Measurements from ENCODE around the gene MEN1. TPM values are rescaled to one million over a fixed set of nuclear protein-coding genes. Genes with fewer than 3 reads are reported as not detected.
A peak's percentile ranks its signal among the peaks of the same experiment; 100 is the strongest.

The MEN1 gene
- total RNA-seq, 1 experiment from 2014 or later: 54.5 TPM

GRCh38 chr11:64858467-64859263, 48.3 kb upstream of the MEN1 start:
- POLR2A ChIA-PET: interaction anchor here (0.6 kb wide), 1 partner anchor 9 kb away, joined by 3 read pairs; no protein-coding TSS in a partner anchor
- Histone ChIP-seq H3K9me3 (ENCODE audit: control insufficient read depth, insufficient read depth, low read depth, low read length) (no peaks in the 10 kb centered on the region), H3K4me3 (ENCODE audit: low read depth in 2 of 2, low read length in 2 of 2) (no peak overlapping the region), H3K36me3 (ENCODE audit: control insufficient read depth, insufficient read depth, low read length) (no peaks in the 10 kb centered on the region; the same call in 1 of the 2 replicates), H3K27me3 (ENCODE audit: control insufficient read depth, insufficient read depth, low read length) (no peaks in the 10 kb centered on the region), H3K4me1 (ENCODE audit: control insufficient read depth, insufficient read depth, low read length) (peaks cover 64% of the 10 kb centered on the region), H3K27ac (ENCODE audit: low read length) (peak overlapping the region; percentile 4)
- intact Hi-C loops (cut with micrococcal nuclease; ENCODE audit: unreplicated experiment) (no loop called here), in situ Hi-C loops (cut with HindIII; ENCODE audit: low pct_unique_long_range_greater_than_20kb, low sequenced_read_pairs) (no loop called here)
- no peak for DNase-seq (ENCODE audit: low read depth, low spot score)
- no peak for ATAC-seq
- BruUV-seq (replicated peaks): no TSS peak
- CTCF ChIA-PET: interaction anchor here (2.0 kb wide), 1 partner anchor 12 kb away, joined by 5 read pairs; no protein-coding TSS in a partner anchor
- TF ChIP-seq SIN3A (IDR thresholded peaks at IDR 0.05; ENCODE audit: borderline replicate concordance, insufficient read depth, low read depth, low read length) (no peak), TCF7L2 (IDR thresholded peaks at IDR 0.05; ENCODE audit: low read depth, low read length) (no peak), POLR2AphosphoS5 (IDR thresholded peaks at IDR 0.05; ENCODE audit: low read depth, low read length) (no peak)
- TF ChIP-seq, protein P1, sequence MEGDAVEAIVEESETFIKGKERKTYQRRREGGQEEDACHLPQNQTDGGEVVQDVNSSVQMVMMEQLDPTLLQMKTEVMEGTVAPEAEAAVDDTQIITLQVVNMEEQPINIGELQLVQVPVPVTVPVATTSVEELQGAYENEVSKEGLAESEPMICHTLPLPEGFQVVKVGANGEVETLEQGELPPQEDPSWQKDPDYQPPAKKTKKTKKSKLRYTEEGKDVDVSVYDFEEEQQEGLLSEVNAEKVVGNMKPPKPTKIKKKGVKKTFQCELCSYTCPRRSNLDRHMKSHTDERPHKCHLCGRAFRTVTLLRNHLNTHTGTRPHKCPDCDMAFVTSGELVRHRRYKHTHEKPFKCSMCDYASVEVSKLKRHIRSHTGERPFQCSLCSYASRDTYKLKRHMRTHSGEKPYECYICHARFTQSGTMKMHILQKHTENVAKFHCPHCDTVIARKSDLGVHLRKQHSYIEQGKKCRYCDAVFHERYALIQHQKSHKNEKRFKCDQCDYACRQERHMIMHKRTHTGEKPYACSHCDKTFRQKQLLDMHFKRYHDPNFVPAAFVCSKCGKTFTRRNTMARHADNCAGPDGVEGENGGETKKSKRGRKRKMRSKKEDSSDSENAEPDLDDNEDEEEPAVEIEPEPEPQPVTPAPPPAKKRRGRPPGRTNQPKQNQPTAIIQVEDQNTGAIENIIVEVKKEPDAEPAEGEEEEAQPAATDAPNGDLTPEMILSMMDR (IDR thresholded peaks at IDR 0.05): no peak
- TF ChIP-seq, protein P2, sequence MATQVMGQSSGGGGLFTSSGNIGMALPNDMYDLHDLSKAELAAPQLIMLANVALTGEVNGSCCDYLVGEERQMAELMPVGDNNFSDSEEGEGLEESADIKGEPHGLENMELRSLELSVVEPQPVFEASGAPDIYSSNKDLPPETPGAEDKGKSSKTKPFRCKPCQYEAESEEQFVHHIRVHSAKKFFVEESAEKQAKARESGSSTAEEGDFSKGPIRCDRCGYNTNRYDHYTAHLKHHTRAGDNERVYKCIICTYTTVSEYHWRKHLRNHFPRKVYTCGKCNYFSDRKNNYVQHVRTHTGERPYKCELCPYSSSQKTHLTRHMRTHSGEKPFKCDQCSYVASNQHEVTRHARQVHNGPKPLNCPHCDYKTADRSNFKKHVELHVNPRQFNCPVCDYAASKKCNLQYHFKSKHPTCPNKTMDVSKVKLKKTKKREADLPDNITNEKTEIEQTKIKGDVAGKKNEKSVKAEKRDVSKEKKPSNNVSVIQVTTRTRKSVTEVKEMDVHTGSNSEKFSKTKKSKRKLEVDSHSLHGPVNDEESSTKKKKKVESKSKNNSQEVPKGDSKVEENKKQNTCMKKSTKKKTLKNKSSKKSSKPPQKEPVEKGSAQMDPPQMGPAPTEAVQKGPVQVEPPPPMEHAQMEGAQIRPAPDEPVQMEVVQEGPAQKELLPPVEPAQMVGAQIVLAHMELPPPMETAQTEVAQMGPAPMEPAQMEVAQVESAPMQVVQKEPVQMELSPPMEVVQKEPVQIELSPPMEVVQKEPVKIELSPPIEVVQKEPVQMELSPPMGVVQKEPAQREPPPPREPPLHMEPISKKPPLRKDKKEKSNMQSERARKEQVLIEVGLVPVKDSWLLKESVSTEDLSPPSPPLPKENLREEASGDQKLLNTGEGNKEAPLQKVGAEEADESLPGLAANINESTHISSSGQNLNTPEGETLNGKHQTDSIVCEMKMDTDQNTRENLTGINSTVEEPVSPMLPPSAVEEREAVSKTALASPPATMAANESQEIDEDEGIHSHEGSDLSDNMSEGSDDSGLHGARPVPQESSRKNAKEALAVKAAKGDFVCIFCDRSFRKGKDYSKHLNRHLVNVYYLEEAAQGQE (IDR thresholded peaks at IDR 0.05; ENCODE audit: insufficient read depth in 1 of 2, low read depth in 2 of 2, low read length in 1 of 2): no peak

DNA sequence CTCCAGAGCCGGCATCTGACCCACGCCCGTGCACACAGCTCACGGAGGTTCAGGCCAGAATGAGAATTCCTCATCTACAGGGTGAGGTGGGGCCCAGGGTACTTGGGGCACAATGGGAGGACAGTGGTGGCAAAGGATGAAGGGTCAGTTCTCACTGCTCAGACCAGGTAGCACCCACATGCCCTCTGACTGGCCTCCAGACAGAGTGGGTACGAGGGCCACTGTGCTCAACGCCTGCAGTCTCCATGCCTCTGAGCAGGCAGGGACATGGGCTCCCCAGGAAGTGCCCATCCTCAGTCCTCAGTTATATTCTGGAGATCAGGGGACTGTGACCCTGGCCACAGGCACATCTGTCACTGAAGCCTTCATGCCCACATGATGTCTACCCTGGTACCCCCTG, 47.1 kb upstream of the MEN1 start:
- H3K36me3 ChIP-seq (ENCODE audit: control insufficient read depth, insufficient read depth, low read length): no peaks in the 10 kb centered on the region; the same call in 1 of the 2 replicates
- no peak for DNase-seq (ENCODE audit: low read depth, low spot score)
- intact Hi-C loops (cut with micrococcal nuclease; ENCODE audit: unreplicated experiment): no loop called here
- H3K9me3 ChIP-seq (ENCODE audit: control insufficient read depth, insufficient read depth, low read depth, low read length): no peaks in the 10 kb centered on the region
- TF ChIP-seq, protein P1 (IDR thresholded peaks at IDR 0.05): no peak
- TF ChIP-seq TCF7L2 (IDR thresholded peaks at IDR 0.05; ENCODE audit: low read depth, low read length) (no peak), SIN3A (IDR thresholded peaks at IDR 0.05; ENCODE audit: borderline replicate concordance, insufficient read depth, low read depth, low read length) (no peak), POLR2AphosphoS5 (IDR thresholded peaks at IDR 0.05; ENCODE audit: low read depth, low read length) (no peak)
- TF ChIP-seq, protein P2 (IDR thresholded peaks at IDR 0.05; ENCODE audit: insufficient read depth in 1 of 2, low read depth in 2 of 2, low read length in 1 of 2): no peak
- ChIA-PET CTCF (no interaction called here), POLR2A (no interaction called here)
- in situ Hi-C loops (cut with HindIII; ENCODE audit: low pct_unique_long_range_greater_than_20kb, low sequenced_read_pairs): no loop called here
- no peak for ATAC-seq
- no peak overlapping the region for H3K4me3 ChIP-seq (ENCODE audit: low read depth in 2 of 2, low read length in 2 of 2)
- no TSS peak for BruUV-seq (replicated peaks)
- H3K4me1 ChIP-seq (ENCODE audit: control insufficient read depth, insufficient read depth, low read length): peaks cover 65% of the 10 kb centered on the region
- H3K27ac ChIP-seq (ENCODE audit: low read length): peak overlapping the region; percentile 98
- no peaks in the 10 kb centered on the region for H3K27me3 ChIP-seq (ENCODE audit: control insufficient read depth, insufficient read depth, low read length)

All from Panc1 (cell line).